HG02884 (cell line): ENCODE data around the gene S100A1.
"Not testable (repeated sequence)": the region's sequence is repeated elsewhere in the genome, so short reads cannot be mapped to it uniquely, and the experiment has no call there.

Experiments
- ATAC-seq: cut with Tn5 transposase; IDR thresholded peaks from one replicate; pipeline ENCODE4 v1.9.1; 2021; ENCODE audit warnings: mild to moderate bottlenecking, moderate library complexity; ENCODE audit not compliant: unreplicated experiment

Gene S100A1

GRCh38 chr1:153627715-153628626, at the start of gene S100A1:
Gene S100A1, plus strand, starts transcription at chr1:153628434. Its CDS starts 2,088 bp downstream, at chr1:153630522.
- ATAC-seq = no peak

GRCh38 chr1:153578490-153578889, 49.7 kb upstream of the S100A1 start:
- no peak for ATAC-seq

GRCh38 chr1:153578936-153579335, 49.3 kb upstream of the S100A1 start:
- ATAC-seq = no peak

- ATAC-seq = not testable (repeated sequence)
These were observed 45.4 kb upstream of the S100A1 start for GRCh38 chr1:153582836-153583235.

GRCh38 chr1:153583514-153583913, 44.7 kb upstream of the S100A1 start:
- ATAC-seq = not testable (repeated sequence)

GRCh38 chr1:153583976-153584375, 44.3 kb upstream of the S100A1 start:
- no peak for ATAC-seq

GRCh38 chr1:153585006-153585405, 43.2 kb upstream of the S100A1 start:
- no peak for ATAC-seq

- no peak for ATAC-seq
These were observed 41.9 kb upstream of the S100A1 start for GRCh38 chr1:153586347-153586746.

- no peak for ATAC-seq
These were observed 40.9 kb upstream of the S100A1 start for GRCh38 chr1:153587314-153587713.

GRCh38 chr1:153588033-153588432, 40.2 kb upstream of the S100A1 start:
- not testable (repeated sequence) for ATAC-seq

GRCh38 chr1:153588482-153588881, 39.8 kb upstream of the S100A1 start:
- no peak for ATAC-seq

GRCh38 chr1:153592748-153593147, 35.5 kb upstream of the S100A1 start:
- ATAC-seq = no peak

GRCh38 chr1:153597206-153597605, 31.0 kb upstream of the S100A1 start:
- ATAC-seq = no peak

- peak; percentile 89 for ATAC-seq
These were observed 29.7 kb upstream of the S100A1 start for GRCh38 chr1:153598309-153599172.

GRCh38 chr1:153599847-153600246, 28.4 kb upstream of the S100A1 start:
- no peak for ATAC-seq

- ATAC-seq = no peak
These were observed 25.5 kb upstream of the S100A1 start for GRCh38 chr1:153602749-153603148.

GRCh38 chr1:153606194-153606593, 22.0 kb upstream of the S100A1 start:
- no peak for ATAC-seq

GRCh38 chr1:153607381-153607780, 20.9 kb upstream of the S100A1 start:
- no peak for ATAC-seq

- ATAC-seq = no peak
These were observed 20.0 kb upstream of the S100A1 start for GRCh38 chr1:153608089-153608682.

- no peak for ATAC-seq
These were observed 19.3 kb upstream of the S100A1 start for GRCh38 chr1:153608742-153609584.
